NT2/D1 (cell line): Measurements from ENCODE around the gene MMP19.

Experiments used
- YY1 ChIP-seq: IDR thresholded peaks from 2 replicates; pipeline ENCODE4 v1.6.1; 2011; ENCODE audit not compliant: insufficient read length, insufficient read depth
- ZNF274 ChIP-seq: IDR thresholded peaks from 2 replicates; pipeline ENCODE4 v1.6.1; 2011; ENCODE audit warnings: mild to moderate bottlenecking, low read depth, low read length

DNA sequence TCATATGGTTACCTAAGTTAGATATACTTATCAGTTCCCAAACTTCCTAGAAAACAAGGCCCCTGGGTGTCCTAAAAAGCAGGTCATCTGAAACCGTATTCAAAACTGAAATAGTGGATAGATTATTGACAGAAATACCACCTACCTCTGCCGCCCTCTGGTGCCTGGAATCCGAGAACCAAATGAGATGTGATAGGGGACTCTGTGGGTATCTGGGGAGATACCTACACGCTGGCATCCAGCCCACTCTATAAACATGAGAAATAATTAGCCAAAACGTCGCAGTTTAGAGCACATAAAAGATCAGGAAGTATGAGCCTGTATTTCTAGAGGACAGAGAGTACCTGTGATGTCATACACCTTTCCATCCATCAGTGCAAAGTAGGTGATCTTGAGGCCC, 20.5 kb downstream of the MMP19 start:
- TF ChIP-seq YY1, result no peak
- TF ChIP-seq ZNF274, result no peak
